ENCODE results near the gene GRIPAP1. TPM values are rescaled to one million over a fixed set of nuclear protein-coding genes. Genes with fewer than 3 reads are reported as not detected.

The GRIPAP1 gene
- total RNA-seq, 1 experiment from 2014 or later, result 25.5 TPM

DNA sequence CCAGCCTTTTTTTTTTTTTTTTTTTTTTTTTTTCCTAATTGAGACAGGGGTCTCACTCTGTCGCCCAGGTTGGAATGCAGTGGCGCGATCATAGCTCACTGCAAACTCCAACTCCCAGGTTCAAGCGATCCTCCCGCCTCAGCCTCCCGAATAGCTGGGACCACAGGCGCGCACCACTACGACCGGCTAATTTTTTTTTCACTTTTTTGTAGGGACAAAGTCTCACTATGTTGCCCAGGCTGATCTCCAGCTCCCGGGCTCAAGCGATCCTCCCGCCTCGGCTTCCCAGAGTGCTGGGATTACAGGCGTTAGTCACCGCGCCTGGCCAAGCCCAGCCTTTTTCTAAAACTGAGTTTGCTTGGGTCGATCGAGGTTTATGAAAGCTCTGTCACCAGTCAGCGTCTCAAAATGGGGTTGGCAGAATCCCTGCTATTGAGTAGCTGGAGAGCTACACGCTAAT lies 43.4 kb downstream of the GRIPAP1 start:
- peak; percentile 61 for DNase-seq (ENCODE audit: low read depth)

DNA sequence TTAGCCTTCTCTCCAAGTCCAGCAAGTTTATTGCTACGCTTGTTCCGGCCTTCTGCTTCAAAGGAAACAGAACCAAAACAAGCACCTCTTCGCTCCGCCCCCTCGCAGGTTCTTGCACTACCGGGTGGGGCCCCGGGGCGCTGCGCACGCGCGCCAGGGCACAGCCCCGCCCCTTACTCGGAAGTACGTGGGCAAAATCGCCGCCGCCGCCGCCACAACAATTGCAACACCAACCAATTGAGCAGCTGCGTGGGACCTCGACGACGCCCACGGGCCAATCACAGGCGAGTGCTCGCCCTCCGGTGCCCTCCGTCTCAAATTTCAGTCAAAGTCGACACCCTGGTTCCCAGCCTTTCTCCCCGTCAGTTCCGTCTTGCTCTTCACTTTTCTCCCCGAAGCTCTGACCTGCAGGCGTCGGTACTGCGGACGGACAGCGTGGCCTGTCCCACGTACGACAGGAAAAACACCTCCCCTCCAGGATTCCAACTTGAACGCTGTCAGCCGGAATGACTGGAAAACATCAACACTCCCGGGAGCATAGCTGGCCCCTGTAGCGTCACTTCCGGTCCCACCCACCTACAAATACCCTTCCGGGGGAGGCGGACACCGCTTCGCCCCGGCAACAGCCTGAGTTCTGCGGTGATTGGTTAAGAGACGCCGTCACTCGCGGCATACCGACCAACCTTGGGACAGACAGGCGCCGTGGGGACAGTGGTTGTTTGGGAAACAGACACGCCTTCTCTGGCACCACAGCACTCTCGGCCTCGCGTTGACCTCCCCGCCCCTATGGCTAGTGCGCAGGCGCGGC lies 44.0 kb downstream of the GRIPAP1 start:
- DNase-seq (ENCODE audit: low read depth), result peak; percentile 96

DNA sequence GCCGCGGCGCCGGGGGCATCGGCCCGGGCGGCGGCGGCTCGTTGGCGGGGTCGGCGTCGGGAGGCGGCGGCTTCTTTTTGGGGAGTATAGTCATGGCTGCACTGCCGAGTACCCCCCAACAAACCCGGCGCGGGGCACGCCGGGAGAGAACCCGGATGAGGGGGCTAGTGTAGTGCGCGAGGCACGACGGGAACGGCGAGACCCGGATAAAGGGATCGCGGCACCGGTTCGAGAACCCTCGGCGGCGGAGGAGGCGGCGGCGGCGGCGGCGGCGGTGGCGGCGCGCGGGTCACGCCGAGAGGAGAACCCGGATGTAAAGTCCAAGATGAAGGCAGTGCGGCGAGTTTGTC lies 44.6 kb downstream of the GRIPAP1 start, which contains the start of gene OTUD5:
TSS of gene OTUD5 (minus strand) at position 131 of the 350 bp plus-strand sequence. CDS start at position 94, 37 bp downstream.
- DNase-seq (ENCODE audit: low read depth), result peak; percentile 59

- no peak for DNase-seq (ENCODE audit: low read depth)
These were observed 45.2 kb downstream of the GRIPAP1 start for GRCh38 chrX:48956728-48957414.

GRCh38 chrX:48948589-48948988 lies 53.5 kb downstream of the GRIPAP1 start:
- no peak for DNase-seq (ENCODE audit: low read depth)

GRCh38 chrX:48945517-48946348 lies 56.3 kb downstream of the GRIPAP1 start:
- peak; percentile 29 for DNase-seq (ENCODE audit: low read depth)

DNA sequence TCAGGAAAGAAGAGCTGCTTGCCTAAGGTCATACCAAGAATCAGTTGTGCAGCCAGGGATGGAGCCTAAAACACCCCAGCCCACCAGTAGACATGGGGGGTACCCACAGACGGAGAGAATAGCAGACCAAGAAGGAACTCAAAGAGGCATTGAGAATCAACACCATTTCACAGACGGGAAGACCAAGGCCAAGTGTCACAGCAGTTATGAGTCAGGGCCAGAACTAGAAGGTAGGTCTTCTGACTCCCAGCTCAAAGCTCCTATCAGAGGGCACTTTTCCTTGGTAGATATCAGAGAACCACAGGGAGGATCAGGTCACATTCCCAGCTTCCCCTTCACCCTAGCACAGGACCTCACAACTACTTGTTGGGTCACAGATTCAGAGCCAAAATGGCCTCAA lies 59.2 kb downstream of the GRIPAP1 start:
- no peak for DNase-seq (ENCODE audit: low read depth)

DNA sequence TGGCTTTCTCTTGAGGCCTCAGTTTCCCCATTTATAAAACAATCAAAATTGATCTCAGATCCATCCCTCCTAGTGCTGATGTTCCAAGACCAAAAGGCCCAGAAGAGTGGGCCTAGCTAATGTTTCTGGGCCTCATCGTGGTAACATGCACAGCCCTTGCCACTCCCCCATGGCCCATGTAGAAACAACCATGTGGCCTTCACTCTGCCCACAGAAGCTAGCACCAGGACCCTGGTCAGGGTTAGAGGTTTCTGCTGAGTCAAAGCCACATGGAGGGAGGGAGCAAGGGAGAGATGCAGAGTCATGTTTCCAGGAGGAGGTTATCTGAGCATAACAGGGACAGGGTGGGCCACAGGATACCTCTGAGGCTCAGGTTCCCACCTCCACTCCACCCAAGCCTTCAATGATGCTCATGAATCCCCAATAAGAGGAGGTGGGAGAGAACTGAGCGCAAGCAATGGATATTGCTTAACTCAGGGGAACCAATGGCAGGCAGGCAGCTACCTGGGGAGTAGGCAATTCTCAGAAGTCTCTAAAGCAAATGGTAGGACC lies 61.6 kb downstream of the GRIPAP1 start:
- DNase-seq (ENCODE audit: low read depth), result no peak

GRCh38 chrX:48939524-48940228 lies 62.4 kb downstream of the GRIPAP1 start:
- DNase-seq (ENCODE audit: low read depth), result no peak

- no peak for DNase-seq (ENCODE audit: low read depth)
These were observed 63.2 kb downstream of the GRIPAP1 start for GRCh38 chrX:48938721-48939425.

- no peak for DNase-seq (ENCODE audit: low read depth)
These were observed 64.8 kb downstream of the GRIPAP1 start for GRCh38 chrX:48937054-48937907.

DNA sequence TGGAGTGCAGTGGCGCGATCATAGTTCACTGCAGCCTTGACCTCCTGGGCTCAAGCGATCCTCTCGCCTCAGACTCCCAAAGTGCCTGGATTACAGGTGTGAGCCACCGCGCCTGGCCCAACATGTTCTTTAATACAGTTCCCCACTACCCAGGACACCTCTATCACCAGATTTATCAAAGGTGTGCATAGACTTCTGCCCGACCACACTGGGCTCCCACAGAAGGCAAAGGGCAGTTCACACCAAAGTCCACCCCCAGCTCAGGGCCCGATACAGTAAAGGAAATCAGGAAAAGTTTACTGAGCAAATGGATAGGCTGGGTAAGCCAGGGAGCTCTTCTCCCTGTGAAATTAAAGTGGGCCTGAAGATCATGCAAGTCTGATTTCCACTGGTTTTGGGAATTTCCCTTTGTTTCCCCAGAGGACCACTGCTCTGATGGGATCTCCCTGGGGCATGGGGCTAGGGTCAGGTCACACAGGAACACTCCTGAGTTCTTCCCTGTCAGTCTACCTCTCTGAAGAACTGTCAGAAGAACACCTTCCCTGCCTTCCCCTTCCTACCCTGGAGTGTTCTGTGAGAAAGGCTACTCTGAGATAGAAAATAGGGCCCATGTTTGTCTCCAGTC lies 65.5 kb downstream of the GRIPAP1 start:
- no peak for DNase-seq (ENCODE audit: low read depth)

GRCh38 chrX:48935301-48935670 lies 66.8 kb downstream of the GRIPAP1 start:
- DNase-seq (ENCODE audit: low read depth), result no peak

DNA sequence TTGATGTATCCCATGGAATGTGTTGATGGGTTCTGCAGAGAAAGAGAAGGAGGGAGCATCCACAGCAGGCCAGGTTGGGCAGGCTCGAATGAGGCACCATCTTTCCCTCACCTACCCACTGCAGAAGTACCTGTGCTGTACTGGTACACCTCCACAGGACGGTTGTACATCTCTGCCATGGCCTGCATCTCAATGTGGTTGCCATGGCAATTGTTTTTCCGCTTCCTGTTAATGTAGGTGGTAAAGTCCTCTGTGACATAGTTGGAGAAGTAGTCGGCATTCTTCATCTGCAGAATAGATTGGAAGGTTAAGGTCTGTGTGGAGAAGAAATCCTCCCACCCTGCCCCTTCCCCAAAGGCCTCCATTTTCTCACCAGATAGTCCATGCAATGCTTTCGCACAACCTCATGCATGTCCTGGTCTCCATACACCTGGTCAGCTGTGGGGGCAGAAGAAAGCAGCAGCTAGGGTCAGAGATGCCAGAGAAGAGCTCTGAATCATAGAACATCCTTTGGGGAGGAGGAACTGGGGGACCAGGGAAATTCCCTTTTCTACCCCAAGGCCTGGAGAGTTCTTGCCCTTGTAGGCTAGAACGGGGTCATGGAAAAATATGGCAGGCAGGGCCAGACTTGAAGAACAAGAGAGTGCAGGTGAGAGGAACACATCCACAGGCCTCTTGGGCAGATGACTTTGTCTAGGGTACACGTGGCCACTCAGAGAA lies 67.3 kb downstream of the GRIPAP1 start:
- no peak for DNase-seq (ENCODE audit: low read depth)

- DNase-seq (ENCODE audit: low read depth), result no peak
These were observed 68.3 kb downstream of the GRIPAP1 start for GRCh38 chrX:48933757-48934156.

DNA sequence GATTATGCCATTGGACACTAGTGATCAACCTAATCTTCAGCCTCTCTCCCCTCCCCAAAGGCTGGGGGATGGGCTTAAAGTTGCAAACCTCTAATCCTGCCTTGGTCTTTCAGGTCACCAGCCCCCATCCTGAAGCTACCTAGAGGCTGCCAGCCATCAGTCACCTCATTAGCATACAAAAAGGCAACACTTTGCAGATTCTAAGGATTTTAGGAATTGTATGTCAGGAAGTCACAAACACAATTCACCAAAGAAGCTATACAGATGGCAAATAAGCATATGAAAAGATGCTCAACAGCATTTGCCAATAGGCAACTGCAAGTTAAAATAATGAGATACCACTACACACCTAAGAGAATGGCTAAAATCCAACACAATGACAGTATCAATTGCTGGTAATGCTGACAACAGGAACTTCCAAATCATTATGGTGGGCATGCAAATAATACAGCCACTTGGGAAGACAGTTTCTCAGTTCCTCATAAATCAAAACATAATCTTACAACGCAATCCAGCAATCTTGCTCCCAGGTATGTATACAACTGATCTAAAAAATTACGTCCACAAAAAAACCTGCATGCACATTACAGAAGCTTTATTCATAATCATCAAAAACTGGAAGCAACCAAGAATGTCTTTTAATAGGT lies 74.2 kb downstream of the GRIPAP1 start:
- no peak for DNase-seq (ENCODE audit: low read depth)

DNA sequence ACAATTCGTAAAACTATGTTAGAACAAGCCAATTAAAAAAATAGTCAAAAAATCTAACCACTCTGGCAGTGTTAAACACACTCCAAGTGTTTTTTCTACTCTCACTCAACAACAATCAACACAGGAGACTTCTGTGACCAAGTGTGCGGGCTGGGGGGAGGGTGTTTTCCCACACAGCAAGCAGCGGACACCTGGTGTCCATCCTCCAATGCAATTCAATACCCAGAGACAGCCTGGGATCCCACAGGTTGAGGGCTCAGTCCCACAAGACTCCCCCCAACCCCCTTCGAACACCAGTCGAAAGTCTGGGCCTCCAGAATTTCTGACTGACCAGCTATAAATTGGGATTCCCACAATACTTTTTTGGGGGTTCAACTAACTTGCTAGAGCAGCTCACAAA lies 74.9 kb downstream of the GRIPAP1 start:
- DNase-seq (ENCODE audit: low read depth), result no peak

DNA sequence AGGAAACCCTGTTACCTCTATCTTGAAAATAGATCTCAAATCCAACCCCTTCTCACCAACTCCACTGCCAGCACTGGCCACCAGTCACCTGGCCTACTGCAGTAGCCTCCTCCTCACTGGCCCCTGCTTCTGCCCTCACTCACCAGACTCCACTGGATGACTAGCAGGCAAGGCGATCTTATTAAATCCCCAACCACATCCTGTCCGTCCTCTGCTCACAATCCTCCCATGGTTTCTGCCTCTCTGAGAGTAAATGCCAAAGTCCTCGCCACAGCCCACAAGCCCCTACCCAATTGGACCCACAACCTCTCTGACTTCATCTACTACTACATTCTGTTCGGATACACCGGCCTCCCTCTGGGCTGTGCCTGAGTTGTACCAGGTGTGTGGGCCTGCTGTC lies 77.8 kb downstream of the GRIPAP1 start:
- DNase-seq (ENCODE audit: low read depth), result no peak
